Measurements from ENCODE around the gene FNIP1.
"Not testable (repeated sequence)": the region's sequence is repeated elsewhere in the genome, so short reads cannot be mapped to it uniquely, and the experiment has no call there.

Gene FNIP1

DNA sequence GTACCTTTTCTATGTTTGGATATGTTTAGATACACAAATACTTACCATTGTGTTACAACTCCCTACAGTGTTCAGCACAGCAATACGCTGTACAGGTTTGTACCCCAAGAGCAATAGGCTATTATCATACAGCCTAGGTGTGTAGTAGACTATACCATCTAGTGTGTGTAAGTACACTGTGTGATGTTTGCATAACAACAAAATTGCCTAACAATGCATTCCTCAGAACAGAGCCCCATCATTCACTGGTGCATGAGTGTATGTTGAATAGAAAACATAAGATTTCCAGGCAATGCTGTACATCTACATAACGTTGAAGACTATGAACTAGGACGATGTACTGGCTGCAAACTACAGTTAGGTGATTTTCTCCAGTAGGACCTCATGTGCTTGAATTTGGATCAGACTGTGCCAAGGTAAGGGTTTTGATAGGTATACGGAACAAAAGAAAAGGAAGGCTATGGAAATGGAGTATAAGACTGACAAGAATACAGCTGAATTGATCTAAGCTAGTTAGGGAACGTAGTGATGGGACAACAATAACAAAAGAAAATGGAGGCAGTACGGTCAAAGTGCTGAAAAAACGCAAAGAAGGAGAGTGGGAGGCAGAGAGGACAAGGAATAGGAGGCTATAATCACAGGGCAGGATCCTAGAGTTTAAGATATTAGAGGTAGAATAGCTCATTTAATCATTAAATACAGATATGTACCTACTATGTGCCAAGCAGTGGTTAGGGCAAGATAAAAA is 46.9 kb downstream of the FNIP1 start:
- no peak for DNase-seq

DNA sequence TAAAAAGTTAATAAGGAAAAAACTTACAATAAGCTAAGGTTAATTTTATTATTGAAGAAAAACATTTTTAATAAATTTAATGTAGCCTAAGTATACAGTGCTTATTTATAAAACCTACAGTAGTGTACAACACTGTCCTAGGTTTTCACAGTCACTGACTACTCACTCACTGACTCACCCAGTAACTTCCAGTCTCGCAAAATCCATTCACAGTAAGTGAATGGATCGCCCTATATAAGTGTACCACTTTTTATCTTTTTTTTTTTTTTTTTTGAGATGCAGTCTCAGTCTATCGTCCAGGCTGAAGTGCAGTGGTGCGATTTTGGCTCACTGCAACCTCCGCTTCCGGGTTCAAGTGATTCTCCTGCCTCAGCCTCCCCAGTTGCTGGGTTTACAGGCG is 47.7 kb downstream of the FNIP1 start:
- DNase-seq, result peak; percentile 21

DNA sequence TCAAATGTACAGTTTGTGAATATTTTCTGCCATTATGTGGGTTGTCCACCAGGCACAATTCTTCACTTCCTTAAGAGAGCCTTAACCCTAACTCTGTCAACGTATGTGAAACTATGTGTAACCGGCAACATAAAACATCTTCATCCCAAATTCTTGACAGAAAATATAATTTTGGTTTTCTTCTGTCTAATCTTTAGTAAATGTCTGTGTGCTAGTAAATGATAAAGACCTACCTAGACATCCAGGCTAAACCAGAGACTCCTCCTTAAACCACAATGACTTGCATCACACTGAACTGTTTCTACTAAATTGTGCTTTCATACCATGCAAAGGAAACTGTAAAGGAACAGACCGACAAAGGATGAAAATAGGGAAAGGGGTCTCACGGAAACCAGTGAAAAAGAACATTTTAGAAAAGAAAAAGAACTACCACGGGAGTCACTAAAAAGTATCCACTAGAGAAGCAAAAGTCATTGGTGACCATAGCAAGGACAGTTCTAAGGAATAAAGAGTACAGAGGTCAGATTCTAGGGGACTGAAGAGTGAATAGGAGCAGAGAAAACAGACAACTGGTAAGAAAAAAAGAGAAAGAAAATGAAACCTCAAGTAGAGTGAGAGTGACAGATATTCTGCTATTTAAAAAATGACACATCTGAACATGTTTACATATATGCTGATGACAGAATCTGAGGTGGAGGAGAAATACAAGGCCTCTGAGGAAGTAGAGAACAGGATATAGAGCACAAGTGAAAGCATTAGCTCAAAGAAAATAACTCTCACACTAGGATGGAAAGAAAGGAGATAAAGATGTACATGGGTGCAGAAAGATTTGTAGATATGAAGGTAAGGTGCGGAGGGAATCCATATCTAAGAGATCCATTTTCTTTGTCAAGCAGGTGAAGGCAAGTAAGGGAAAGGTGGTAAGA is 49.4 kb downstream of the FNIP1 start:
- DNase-seq, result peak; percentile 77

DNA sequence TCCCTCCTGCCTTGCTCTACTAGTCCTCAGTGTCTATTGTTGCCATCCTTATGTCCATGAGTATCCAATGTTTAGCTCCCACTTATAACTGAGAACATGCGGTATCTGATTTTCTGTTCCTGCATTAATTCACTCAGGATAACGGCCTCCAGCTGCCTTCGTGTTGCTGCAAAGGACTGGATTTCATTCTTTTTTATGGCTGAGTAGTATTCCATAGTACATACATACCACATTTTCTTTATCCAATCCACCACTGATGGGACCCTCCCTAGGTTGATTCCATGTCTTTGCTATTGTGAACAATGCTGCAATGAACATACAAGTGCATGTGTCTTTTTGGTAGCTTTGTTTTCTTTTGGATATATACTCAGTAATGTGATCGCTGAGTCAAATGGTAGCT is 50.4 kb downstream of the FNIP1 start:
- DNase-seq, result no peak

DNA sequence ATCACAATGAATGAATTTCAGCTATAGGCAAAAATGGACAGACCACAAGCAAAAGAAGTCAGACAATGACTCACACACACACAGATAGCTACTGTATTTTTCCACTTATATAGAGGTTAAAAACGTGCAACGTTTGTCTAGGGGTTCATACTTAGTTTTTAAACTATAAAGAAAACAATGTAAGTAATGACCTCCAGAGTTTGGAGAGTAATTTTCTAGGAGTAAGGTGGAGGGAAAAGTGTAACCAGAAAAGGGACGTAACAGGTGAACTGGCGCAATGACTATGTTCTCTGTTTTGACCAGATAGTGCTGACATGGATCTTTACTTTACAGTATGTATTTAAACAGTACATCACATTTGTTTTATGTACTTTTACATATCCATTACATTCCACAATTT is 51.1 kb downstream of the FNIP1 start:
- no peak for DNase-seq

DNA sequence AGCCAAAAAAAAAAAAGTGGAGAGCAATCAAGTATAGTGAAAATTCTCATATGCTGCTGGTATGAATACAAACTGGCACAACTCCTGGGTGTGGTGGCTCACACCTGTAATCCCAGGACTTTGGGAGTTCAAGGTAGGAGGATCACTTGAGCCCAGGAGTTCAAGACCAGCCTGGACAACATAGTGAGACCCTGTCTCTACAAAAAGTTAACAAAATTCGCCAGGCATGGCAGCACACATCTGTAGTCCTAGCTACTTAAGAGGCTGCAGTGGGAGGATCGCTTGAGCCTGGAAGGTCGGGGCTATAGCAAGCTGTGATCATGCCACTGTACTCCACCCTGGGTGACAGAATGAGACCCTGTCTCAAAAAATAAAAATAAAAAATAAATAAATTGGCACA is 51.7 kb downstream of the FNIP1 start:
- DNase-seq, result no peak

DNA sequence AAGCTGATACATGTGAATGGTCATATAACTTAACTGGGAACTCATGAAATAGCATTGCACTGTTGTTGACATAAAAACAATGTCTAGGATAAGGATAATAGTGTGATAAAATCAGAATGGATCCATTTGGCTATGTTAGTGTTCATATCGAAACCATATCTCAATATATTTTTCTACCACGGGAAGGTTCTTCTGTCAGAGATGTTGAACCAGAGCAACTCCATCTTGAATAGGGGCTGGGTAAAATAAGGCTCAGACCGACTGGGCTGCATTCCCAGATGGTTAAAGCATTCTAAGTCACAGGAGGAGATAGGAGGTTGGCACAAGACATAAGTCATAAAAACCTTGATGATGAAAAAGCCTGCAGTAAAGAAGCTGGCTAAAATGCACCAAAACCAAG is 56.3 kb downstream of the FNIP1 start:
- no peak for DNase-seq

DNA sequence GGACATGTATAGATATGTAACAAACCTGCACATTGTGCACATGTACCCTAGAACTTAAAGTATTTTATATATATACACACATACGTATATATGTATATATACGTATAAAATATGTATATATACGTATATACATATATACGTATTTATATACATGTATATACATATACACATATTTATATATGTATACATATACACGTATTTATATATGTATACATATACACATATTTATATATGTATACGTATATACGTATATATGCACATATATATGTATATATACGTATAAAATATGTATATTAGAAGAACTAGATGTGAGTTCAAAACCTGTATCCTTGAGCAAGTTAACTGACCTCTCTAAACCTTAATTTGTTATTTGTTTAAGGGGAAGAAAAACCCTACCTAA is 61.4 kb downstream of the FNIP1 start:
- no peak for DNase-seq

DNA sequence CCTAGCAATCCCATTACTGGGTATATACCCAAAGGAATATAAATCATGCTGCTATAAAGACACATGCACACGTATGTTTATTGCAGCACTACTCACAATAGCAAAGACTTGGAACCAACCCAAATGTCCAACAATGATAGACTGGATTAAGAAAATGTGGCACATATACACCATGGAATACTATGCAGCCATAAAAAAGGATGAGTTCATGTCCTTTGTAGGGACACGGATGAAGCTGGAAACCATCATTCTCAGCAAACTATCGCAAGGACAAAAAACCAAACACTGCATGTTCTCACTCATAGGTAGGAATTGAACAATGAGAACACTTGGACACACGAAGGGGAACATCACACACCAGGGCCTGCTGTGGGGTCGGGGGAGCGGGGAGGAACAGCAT is 61.9 kb downstream of the FNIP1 start:
- not testable (repeated sequence) for DNase-seq

DNA sequence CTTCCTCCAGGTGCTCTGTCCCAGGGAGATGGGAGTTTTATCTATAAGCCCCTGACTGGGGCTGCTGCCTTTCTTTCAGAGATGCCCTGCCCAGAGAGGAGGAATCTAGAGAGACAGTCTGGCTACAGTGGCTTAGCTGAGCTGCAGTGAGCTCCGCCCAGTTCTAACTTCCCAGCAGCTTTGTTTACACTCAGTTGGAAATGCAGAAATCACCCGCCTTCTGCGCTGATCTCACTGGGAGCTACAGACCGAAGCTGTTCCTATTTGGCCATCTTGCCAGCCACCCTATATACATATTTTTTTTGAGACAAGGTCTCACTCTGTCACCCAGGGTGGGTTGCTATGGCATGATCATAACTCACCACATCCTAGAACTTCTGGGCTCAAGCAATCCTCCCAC is 67.5 kb downstream of the FNIP1 start:
- not testable (repeated sequence) for DNase-seq

DNA sequence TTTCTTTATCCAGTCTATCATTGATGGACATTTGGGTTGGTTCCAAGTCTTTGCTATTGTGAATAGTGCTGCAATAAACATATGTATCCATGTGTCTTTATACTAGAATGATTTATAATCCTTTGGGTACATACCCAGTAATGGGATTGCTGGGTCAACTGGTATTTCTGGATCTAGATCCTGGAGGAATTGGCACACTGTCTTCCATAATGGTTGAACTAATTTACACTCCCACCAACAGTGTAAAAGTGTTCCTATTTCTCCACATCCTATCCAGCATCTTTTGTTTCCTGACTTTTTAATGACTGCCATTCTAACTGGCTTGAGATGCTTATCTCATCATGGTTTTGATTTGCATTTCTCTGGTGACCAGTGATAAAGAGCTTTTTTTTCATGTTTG is 72.7 kb downstream of the FNIP1 start:
- DNase-seq, result not testable (repeated sequence)

DNA sequence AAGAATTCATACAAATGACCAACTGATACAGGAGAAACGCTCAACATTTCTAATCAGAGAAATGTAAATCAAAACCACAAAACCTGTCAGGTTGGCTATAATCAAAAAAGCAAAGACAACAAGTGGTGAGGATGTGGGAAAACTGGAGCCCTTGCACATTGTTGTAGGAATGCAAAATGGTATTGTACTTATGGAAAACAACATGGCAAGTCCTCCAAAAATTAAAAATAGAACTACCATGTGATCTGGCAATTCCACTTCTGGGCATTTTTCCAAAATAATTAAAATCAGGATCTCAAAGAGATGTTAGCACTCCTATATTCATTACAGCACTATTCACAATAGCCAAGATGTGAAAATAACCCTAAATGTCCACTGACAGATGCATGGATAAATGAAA is 76.1 kb downstream of the FNIP1 start:
- no peak for DNase-seq

DNA sequence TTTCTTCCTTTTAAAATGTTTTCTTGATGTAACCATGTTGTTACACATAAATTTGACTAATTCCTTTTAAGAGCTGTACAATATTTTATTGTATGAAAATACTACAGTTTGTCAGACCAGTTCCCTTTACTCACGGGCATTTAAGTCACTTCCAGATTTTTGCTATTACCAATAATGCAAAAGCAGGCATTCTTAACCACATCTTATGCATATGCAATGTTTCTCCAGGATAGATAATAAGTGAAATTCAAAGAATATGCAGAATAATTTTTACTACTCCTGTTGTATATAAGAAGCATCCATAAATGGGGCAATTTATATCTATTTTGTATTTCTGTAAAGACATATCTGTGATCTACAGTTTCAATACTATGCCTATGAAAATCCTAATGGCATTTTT is 77.3 kb downstream of the FNIP1 start:
- no peak for DNase-seq

DNA sequence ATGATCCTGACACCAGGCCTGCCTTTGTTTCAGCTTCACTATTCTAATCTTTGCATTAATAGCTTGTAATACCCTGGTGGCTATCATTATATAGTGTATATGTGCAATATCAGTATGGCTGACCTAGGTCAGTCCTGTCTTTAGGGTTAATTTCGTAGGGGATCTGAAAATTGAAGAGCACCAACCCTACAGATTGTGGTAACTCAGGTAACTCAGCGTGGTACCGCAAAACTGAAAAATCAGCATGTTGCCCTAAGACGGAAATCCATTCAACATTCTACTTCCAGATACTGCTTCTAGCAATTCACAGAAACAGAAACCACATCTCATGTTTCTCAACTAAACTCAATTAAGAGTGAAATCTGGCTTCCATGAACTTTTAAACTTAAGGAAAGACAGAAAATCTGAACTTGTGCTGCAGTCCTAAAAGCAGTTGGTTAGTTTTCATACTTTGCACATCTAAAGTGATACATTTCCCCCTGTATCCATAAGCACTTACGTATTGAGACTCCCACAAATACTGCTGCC is 78.3 kb downstream of the FNIP1 start:
- no peak for DNase-seq

DNA sequence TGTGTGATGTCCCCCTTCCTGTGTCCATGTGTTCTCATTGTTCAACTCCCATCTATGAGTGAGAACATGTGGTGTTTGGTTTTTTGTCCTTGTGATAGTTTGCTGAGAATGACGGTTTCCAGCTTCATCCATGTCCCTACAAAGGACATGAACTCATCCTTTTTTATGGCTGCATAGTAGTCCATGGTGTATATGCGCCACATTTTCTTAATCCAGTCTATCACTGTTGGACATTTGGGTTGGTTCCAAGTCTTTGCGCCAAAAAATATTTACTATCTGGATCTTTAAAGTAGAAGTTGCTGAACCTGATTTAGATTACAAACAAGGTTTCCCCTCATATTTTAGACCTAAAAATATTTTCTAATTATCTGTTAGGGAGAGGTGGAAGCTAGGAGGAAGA is 79.7 kb downstream of the FNIP1 start:
- not testable (repeated sequence) for DNase-seq

DNA sequence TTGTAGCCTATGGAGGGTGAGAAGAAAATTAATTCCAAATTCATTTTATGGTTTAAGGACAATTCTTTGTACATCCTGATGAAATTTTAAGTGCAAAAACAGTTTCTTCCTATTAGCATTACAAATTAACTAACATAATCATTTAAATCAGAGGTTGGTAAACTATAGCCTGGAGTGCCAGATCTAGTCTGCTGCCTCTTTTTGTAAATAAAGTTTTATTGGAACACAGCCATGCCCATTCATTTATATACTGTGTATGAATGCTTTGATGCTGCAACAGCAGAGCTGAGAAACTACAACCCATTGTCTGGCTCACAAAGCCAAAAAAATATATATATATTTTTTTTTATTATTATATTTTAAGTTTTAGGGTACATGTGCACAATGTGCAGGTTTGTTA is 80.2 kb downstream of the FNIP1 start:
- no peak for DNase-seq

DNA sequence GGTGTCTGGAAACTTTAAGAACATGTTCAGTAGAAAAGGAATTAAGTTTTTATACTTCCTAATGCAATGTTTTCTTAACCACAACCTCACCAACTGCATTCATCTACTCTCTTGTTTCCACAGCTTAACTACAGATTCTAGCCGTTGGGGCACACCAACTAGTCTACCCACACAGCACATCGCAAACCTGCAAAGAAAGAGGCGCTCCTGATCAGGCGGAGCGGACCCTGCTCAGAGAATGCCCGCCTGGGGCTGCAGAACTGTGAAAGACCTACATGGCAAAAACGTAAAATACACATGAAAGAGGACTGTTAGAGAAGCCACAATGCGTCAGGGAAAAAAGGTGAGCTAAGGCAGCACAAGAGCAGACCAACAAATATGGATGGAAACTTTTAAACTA is 86.4 kb downstream of the FNIP1 start:
- no peak for DNase-seq

DNA sequence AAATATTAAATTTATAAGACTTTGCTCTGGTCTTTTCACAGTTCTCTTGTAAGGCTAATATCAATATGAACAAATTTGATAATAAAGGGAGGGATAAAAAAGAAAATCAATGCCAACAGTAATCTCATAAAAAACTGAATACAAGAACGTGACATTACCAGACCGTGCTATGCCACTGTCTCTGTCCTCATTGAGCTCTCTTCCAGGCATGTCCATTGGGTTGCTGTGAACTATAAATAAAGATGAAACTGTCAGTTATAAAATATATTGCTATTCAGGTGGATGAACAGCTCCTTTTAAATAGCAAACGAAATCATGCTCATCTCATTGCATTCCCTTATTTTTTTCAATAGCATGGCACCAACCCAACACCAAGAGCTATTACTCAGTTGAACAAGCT is 87.8 kb downstream of the FNIP1 start:
- DNase-seq, result no peak

DNA sequence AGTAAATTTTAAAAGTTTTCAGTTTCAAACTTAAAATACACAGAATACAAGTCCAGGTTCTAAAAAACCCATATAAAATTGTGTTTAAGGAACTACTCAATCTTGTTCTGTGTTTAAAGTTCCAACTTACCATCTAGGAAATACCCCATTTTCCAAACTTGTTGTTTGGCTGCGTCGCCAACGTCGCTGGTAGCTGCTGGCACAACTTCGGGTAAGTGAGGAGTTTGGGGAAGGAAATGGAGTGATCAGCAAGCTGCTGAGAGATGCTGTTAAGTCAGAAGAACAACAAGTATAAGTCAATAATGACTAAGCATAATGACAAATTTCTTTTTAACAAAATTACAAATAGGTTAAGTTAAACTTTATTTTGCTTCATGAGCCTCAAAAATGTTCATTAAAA is 90.5 kb downstream of the FNIP1 start:
- DNase-seq, result peak; percentile 55

DNA sequence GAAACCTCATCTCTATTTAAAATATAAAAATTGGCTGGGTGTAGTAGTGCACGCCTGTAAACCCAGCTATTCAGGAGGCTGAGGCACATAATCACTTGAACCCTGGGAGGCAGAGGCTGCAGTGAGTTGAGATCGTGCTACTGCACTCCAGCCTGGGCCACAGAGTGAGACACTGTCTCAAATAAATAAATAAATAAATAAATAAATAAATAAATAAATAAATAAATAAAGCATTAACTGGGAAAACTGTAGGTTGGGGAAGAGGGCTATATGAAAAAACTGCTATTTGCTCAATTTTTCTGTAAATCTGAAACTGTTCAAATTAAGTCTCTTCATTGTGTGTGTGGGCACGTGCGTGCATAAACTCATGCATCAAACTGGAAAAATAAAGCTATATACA is 101.9 kb downstream of the FNIP1 start:
- DNase-seq, result no peak

DNA sequence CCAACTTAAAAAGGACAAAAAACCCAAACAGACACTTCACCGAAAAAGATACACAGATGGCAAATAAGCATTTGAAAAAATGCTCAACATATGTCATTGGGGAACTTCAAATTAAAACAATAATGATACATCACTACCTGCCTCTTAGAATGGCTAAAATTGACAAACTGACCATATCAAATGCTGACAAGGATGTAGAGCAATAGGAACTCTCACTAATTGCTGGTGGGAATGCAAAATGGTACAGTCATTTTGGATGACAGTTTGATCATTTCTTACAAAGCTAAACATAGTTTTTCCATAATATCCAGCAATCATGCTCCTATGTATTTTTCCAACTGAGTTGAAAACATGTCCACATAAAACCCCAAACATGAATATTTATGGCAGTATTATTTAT is 102.9 kb downstream of the FNIP1 start:
- DNase-seq, result no peak

DNA sequence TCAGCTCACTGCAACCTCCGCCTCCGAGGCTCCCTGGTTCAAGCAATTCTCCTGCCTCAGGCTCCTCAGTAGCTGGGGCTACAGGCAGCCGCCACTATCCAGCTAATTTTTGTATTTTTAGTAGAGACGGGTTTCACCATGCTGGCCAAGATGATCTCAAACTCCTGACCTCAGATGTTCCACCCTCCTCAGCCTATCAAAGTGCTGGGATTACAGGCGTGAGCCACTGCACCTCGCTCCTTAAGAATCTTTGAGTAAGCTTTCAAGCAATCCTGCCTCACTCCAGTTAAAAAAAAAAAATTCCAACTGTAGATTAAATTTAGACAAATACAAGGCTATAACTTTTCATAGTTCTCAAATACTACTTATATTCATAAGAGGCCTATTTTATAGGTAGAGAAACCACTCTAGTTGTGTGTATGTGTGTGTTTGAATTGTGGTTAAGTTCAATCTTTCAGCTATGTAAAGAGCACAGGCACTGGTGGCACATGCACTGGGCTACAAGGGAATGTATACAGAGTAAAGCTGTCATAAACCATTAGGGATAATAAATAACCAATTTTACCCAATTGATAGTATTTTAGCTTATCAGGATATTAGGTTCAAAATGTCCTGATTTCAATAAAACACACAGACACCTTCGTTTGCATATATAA is 111.2 kb downstream of the FNIP1 start:
- no peak for DNase-seq

DNA sequence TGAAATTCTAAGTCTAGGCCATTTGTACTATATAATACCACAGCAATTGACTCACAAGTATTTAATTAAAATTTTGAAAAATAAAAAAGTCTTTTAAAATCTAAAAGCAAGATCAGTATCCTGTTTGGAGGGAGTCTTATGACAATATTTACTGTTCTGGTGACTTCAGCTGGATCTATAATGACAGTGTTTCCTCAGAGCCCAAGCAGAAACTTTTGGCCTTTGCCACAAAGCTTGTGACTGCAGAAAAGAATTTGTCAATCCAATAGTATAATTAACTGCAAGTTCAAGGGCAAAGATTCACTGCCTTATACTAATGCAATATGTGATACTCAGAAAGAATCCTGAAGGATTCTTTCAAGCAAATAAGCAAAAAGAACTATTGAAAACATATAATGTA is 112.2 kb downstream of the FNIP1 start:
- DNase-seq, result peak; percentile 12

DNA sequence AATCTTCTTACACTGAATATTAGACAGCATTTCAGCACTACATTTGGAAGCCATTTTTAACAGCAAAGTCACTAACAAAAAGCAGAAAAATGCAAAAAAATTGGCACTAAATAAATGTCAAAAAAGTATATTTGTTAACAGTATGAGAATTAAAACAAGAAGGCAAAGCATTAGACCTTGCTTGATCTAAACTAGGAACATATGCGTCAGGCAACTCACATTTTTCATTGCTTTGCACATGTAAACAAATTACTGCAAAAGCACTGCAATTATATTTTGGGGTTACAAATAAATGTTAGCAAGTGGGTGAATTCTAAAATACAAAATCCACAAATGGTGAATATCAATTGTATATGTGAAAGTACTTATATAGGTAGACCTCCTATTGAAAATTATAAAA is 112.8 kb downstream of the FNIP1 start:
- no peak for DNase-seq
